ENCODE data around the gene SLC5A1. TPM values are rescaled to one million over a fixed set of nuclear protein-coding genes. Genes with fewer than 3 reads are reported as not detected.

Gene SLC5A1
- total and polyA plus RNA-seq, 9 of the 15 experiments (the other 6 are each of a cell fraction or from before 2014, with no cell fraction given) = not detected

DNA sequence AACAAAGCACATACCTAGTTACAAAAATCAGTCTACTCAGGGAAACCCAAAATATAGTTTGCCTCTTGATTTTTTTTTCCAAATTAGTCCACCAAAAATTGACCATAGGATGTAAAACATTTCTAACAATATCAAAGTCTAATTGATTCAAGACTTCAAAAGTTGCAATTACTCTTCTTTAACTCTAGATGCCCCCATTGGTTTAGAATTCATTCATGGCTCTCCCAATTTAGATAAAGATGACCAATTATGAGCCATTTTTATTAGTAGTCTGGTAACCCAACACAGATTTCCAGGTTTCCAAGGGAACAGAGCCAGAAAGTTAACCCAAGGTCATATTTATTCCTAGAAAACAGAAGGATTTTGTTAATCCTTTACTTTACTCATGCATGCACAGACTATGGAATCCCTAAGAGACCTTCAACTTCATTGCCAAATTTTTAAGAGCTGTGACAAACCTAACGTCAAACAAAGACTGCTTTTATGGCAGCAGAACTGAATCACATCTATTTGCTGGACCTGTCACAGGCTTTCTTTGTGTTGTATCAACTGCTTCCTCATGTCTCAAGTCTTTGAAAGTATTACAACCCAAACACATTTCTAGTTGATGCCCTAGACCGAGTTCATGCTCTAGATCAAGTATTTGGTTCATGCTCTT lies 60.7 kb downstream of the SLC5A1 start (continued):
- TF ChIP-seq, protein P1, sequence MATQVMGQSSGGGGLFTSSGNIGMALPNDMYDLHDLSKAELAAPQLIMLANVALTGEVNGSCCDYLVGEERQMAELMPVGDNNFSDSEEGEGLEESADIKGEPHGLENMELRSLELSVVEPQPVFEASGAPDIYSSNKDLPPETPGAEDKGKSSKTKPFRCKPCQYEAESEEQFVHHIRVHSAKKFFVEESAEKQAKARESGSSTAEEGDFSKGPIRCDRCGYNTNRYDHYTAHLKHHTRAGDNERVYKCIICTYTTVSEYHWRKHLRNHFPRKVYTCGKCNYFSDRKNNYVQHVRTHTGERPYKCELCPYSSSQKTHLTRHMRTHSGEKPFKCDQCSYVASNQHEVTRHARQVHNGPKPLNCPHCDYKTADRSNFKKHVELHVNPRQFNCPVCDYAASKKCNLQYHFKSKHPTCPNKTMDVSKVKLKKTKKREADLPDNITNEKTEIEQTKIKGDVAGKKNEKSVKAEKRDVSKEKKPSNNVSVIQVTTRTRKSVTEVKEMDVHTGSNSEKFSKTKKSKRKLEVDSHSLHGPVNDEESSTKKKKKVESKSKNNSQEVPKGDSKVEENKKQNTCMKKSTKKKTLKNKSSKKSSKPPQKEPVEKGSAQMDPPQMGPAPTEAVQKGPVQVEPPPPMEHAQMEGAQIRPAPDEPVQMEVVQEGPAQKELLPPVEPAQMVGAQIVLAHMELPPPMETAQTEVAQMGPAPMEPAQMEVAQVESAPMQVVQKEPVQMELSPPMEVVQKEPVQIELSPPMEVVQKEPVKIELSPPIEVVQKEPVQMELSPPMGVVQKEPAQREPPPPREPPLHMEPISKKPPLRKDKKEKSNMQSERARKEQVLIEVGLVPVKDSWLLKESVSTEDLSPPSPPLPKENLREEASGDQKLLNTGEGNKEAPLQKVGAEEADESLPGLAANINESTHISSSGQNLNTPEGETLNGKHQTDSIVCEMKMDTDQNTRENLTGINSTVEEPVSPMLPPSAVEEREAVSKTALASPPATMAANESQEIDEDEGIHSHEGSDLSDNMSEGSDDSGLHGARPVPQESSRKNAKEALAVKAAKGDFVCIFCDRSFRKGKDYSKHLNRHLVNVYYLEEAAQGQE (IDR thresholded peaks at IDR 0.05; ENCODE audit: borderline replicate concordance) = no peak; the same call in 1 of the 2 replicates
- TF ChIP-seq, protein P1 (CRISPR knock-in tag; IDR thresholded peaks at IDR 0.05; ENCODE audit: low read depth) = no peak
- TF ChIP-seq, protein P2, sequence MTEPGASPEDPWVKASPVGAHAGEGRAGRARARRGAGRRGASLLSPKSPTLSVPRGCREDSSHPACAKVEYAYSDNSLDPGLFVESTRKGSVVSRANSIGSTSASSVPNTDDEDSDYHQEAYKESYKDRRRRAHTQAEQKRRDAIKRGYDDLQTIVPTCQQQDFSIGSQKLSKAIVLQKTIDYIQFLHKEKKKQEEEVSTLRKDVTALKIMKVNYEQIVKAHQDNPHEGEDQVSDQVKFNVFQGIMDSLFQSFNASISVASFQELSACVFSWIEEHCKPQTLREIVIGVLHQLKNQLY (CRISPR knock-in tag; conservative IDR thresholded peaks at IDR 0.05) = no peak

Data from K562 (cell line).